Astrocyte of the cerebellum (primary cell): ENCODE measurements around the gene RPS2.

ENCODE experiments used
- DNase-seq: peaks from one replicate; pipeline ENCODE4 v3.0.0-alpha.2; 2011; ENCODE audit warnings: low read depth
- H3K4me3 ChIP-seq: 2 replicates; pipeline ENCODE4 v1.5.1; 2011; ENCODE audit warnings: mild to moderate bottlenecking, low read depth, low read length, moderate library complexity
- CTCF ChIP-seq: IDR thresholded peaks from 2 replicates; pipeline ENCODE4 v1.5.1; 2012; ENCODE audit warnings: low read length, low read depth, moderate library complexity, mild to moderate bottlenecking; ENCODE audit errors: missing control alignments
- in situ Hi-C: cut with HindIII; loops from 2 replicates; pipeline ENCODE4 v1.10.0; 2017; ENCODE audit warnings: low sequenced_read_pairs

The RPS2 gene

GRCh38 chr16:1950559-1950958 is 14.1 kb downstream of the RPS2 start:
- in situ Hi-C loops: no loop called here
- TF ChIP-seq CTCF: no peak
- no peak overlapping the region for H3K4me3 ChIP-seq
- no peak for DNase-seq

- no peak overlapping the region for H3K4me3 ChIP-seq
- no peak for TF ChIP-seq CTCF
- no peak for DNase-seq
- in situ Hi-C loops: no loop called here
These were observed 14.6 kb downstream of the RPS2 start for GRCh38 chr16:1950047-1950446.

- TF ChIP-seq CTCF: no peak
- in situ Hi-C loops: no loop called here
These were observed 15.1 kb downstream of the RPS2 start for GRCh38 chr16:1949507-1949906.

GRCh38 chr16:1947369-1947670 is 17.3 kb downstream of the RPS2 start:
- H3K4me3 ChIP-seq: no peak overlapping the region
- in situ Hi-C loops: no loop called here

More at GRCh38 chr16:1949507-1949906, 15.1 kb downstream of the RPS2 start:
- no peak for DNase-seq
- H3K4me3 ChIP-seq: no peak overlapping the region

GRCh38 chr16:1946495-1947368 is 17.9 kb downstream of the RPS2 start:
- DNase-seq: no peak
- in situ Hi-C loops: no loop called here
- H3K4me3 ChIP-seq: no peak overlapping the region
- TF ChIP-seq CTCF: no peak

More at GRCh38 chr16:1947369-1947670, 17.3 kb downstream of the RPS2 start:
- no peak for TF ChIP-seq CTCF
- no peak for DNase-seq

- TF ChIP-seq CTCF: no peak
- in situ Hi-C loops: no loop called here
- DNase-seq: no peak
- H3K4me3 ChIP-seq: no peak overlapping the region
These were observed 18.9 kb downstream of the RPS2 start for GRCh38 chr16:1945559-1946391.
